ENCODE data around the gene RHOBTB1.

DNA sequence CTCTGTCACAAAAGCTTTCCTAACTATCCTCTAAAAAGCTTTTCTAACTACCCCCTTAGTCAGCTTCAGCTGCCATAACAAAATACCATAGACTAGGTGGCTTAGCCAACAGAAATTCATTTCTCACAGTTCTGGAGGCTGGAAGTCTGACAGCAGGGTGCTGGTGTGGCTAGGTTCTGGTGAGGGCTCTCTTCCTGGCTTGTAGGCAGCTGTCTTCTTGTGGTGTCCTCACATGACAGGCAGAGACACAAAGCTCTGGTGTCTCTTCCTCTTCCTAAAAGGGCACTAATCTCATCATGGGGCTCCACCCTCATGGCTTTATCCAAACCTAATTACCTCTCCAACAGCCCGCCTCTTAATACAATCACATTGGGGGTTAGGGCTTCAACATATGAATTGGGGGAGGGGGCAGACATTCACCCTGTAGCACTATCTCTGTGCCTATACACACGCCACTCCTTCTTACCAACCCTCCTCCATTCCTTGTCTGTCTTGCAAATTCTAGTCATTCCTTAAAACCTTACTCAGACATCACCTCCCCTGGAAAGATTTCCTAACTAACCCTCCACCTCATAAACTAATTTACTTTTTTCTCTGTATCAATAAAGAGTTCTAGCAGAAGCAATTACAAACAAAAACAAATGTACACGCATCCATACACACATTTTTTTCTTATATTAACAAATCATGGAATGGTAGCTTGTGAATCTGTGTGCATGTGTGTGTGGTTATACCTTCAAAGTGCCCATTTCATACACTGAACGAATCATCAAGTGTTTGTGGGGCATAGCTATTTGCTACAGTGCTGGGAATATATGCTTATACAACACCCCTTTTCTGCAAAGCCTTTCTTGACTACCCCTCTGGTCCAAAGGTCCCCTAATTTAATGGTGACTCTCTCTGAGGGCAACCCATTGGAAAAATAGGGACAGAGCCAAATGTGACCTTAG is 26.4 kb downstream of the RHOBTB1 start:
- TF ChIP-seq, protein P1, sequence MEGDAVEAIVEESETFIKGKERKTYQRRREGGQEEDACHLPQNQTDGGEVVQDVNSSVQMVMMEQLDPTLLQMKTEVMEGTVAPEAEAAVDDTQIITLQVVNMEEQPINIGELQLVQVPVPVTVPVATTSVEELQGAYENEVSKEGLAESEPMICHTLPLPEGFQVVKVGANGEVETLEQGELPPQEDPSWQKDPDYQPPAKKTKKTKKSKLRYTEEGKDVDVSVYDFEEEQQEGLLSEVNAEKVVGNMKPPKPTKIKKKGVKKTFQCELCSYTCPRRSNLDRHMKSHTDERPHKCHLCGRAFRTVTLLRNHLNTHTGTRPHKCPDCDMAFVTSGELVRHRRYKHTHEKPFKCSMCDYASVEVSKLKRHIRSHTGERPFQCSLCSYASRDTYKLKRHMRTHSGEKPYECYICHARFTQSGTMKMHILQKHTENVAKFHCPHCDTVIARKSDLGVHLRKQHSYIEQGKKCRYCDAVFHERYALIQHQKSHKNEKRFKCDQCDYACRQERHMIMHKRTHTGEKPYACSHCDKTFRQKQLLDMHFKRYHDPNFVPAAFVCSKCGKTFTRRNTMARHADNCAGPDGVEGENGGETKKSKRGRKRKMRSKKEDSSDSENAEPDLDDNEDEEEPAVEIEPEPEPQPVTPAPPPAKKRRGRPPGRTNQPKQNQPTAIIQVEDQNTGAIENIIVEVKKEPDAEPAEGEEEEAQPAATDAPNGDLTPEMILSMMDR (IDR thresholded peaks at IDR 0.05; ENCODE audit: low read depth, low read length) = no peak
- TF ChIP-seq EZH2phosphoT487 (IDR thresholded peaks at IDR 0.05; ENCODE audit: low read depth) = no peak
